H9 (cell line): Measurements from ENCODE around the gene HLA-DPB1. TPM values are rescaled to one million over a fixed set of nuclear protein-coding genes. Genes with fewer than 3 reads are reported as not detected.

Experiments
- DNase-seq: peaks from one replicate; pipeline ENCODE4 v3.0.0-alpha.2; 2017
- H2AFZ ChIP-seq: one replicate; pipeline ENCODE4 v1.6.1; 2013; ENCODE audit warnings: mild to moderate bottlenecking, low read length, control low read depth, moderate library complexity
- H2AK5ac ChIP-seq: 2 replicates; pipeline ENCODE4 v1.6.1; 2013; ENCODE audit warnings: low read length, control low read depth, mixed read lengths; ENCODE audit not compliant: insufficient read length
- H2BK120ac ChIP-seq: one replicate; pipeline ENCODE4 v1.6.1; 2013; ENCODE audit warnings: low read depth, mild to moderate bottlenecking, low read length, control low read depth, inconsistent platforms; ENCODE audit not compliant: poor library complexity, severe bottlenecking
- H2BK12ac ChIP-seq: 2 replicates; pipeline ENCODE4 v1.6.1; 2013; ENCODE audit warnings: low read length, control low read depth, mixed read lengths, low read depth; ENCODE audit not compliant: insufficient read length
- H2BK15ac ChIP-seq: 2 replicates; pipeline ENCODE4 v1.6.1; 2013; ENCODE audit warnings: low read depth, low read length, control low read depth
- H2BK20ac ChIP-seq: one replicate; pipeline ENCODE4 v1.6.1; 2013; ENCODE audit warnings: low read depth, mild to moderate bottlenecking, low read length, control low read depth, inconsistent platforms; ENCODE audit not compliant: poor library complexity, severe bottlenecking
- H2BK5ac ChIP-seq: 2 replicates; pipeline ENCODE4 v1.6.1; 2013; ENCODE audit warnings: low read length, control low read depth, mixed read lengths; ENCODE audit not compliant: insufficient read length
- H3K14ac ChIP-seq: 2 replicates; pipeline ENCODE4 v1.6.1; 2013; ENCODE audit warnings: low read length, control low read depth; ENCODE audit not compliant: insufficient read depth
- H3K18ac ChIP-seq: 2 replicates; pipeline ENCODE4 v1.6.1; 2013; ENCODE audit warnings: low read depth, mild to moderate bottlenecking, mixed read lengths, low read length, control low read depth; ENCODE audit not compliant: insufficient read length
- H3K23ac ChIP-seq: 2 replicates; pipeline ENCODE4 v1.6.1; 2013; ENCODE audit warnings: low read length, control low read depth, mixed read lengths, low read depth; ENCODE audit not compliant: insufficient read length
- H3K23me2 ChIP-seq: 2 replicates; pipeline ENCODE4 v1.6.1; 2013; ENCODE audit warnings: low read depth, mild to moderate bottlenecking, mixed read lengths, low read length, control low read depth; ENCODE audit not compliant: insufficient read length, poor library complexity, severe bottlenecking
- H3K27ac ChIP-seq: 2 replicates; pipeline ENCODE4 v1.5.1; 2013; ENCODE audit warnings: low read length, control low read depth, mixed read lengths, low read depth; ENCODE audit not compliant: insufficient read length
- H3K27me3 ChIP-seq: 2 replicates; pipeline ENCODE4 v1.6.1; 2013; ENCODE audit warnings: low read length, control low read depth, inconsistent platforms; ENCODE audit not compliant: insufficient read depth
- H3K4ac ChIP-seq: 2 replicates; pipeline ENCODE4 v1.6.1; 2013; ENCODE audit warnings: low read depth, mild to moderate bottlenecking, control low read depth, inconsistent platforms, low read length, moderate library complexity
- H3K4me1 ChIP-seq: 2 replicates; pipeline ENCODE4 v1.6.1; 2013; ENCODE audit warnings: low read length, control low read depth, inconsistent platforms; ENCODE audit not compliant: insufficient read depth
- H3K4me2 ChIP-seq: 2 replicates; pipeline ENCODE4 v1.6.1; 2013; ENCODE audit warnings: low read length, control low read depth, mixed read lengths; ENCODE audit not compliant: insufficient read length, insufficient read depth
- H3K56ac ChIP-seq: 2 replicates; pipeline ENCODE4 v1.6.1; 2013; ENCODE audit warnings: low read depth, mild to moderate bottlenecking, mixed read lengths, low read length, control low read depth; ENCODE audit not compliant: insufficient read length
- H3K79me1 ChIP-seq: 2 replicates; pipeline ENCODE4 v1.6.1; 2013; ENCODE audit warnings: low read depth, mild to moderate bottlenecking, moderate library complexity, low read length, control low read depth, inconsistent platforms; ENCODE audit not compliant: insufficient read depth, poor library complexity, severe bottlenecking
- H3K79me2 ChIP-seq: 2 replicates; pipeline ENCODE4 v1.6.1; 2013; ENCODE audit warnings: low read length, control low read depth, inconsistent platforms; ENCODE audit not compliant: insufficient read depth
- H3K9ac ChIP-seq: 2 replicates; pipeline ENCODE4 v1.6.1; 2013; ENCODE audit warnings: low read length, control low read depth, mixed read lengths; ENCODE audit not compliant: insufficient read length; ENCODE audit errors: extremely low read depth
- H3K9me3 ChIP-seq: one replicate; pipeline ENCODE4 v1.6.1; 2013; ENCODE audit warnings: low read depth, low read length, inconsistent platforms; ENCODE audit not compliant: control insufficient read depth
- H3T11ph ChIP-seq: one replicate; pipeline ENCODE4 v1.6.1; 2013; ENCODE audit warnings: mild to moderate bottlenecking, low read length, control low read depth, inconsistent platforms
- H4K20me1 ChIP-seq: one replicate; pipeline ENCODE4 v1.6.1; 2013; ENCODE audit not compliant: control insufficient read depth, insufficient read length, insufficient read depth
- H4K5ac ChIP-seq: 2 replicates; pipeline ENCODE4 v1.6.1; 2013; ENCODE audit warnings: low read depth, mild to moderate bottlenecking, mixed read lengths, low read length, control low read depth; ENCODE audit not compliant: insufficient read length
- H4K8ac ChIP-seq: replicated peaks from 2 replicates; pipeline ENCODE4 v1.6.1; 2013; ENCODE audit warnings: low read length, control low read depth, mixed read lengths, low read depth; ENCODE audit not compliant: insufficient read length
- H4K91ac ChIP-seq: 2 replicates; pipeline ENCODE4 v1.6.1; 2013; ENCODE audit warnings: low read depth, mild to moderate bottlenecking, moderate library complexity, mixed read lengths, low read length, control low read depth; ENCODE audit not compliant: insufficient read length
- H3K27ac Mint-ChIP-seq, 3 experiments: 2 replicates in 2 of 3; 3 replicates in 1 of 3; pipeline ENCODE4 v1.8.0; 2020 to 2021; ENCODE audit warnings: mixed read lengths in 3 of 3, mild to moderate bottlenecking in 1 of 3, moderate library complexity in 1 of 3
- H3K27me3 Mint-ChIP-seq: 2 replicates; pipeline ENCODE4 v1.8.0; 2021; ENCODE audit warnings: low read depth, mild to moderate bottlenecking, moderate library complexity, mixed read lengths
- H3K36me3 Mint-ChIP-seq, 3 experiments: 2 replicates in 2 of 3; 3 replicates in 1 of 3; pipeline ENCODE4 v1.8.0; 2020 to 2021; ENCODE audit warnings: low read depth in 3 of 3, mixed read lengths in 3 of 3; ENCODE audit not compliant: insufficient read depth in 1 of 3
- H3K4me1 Mint-ChIP-seq, 2 experiments: 2 replicates each; pipeline ENCODE4 v1.8.0; 2020; ENCODE audit warnings: mixed read lengths in 2 of 2
- H3K4me3 Mint-ChIP-seq, 2 experiments: 2 replicates in 1 of 2; 3 replicates in 1 of 2; pipeline ENCODE4 v1.8.0; 2020 to 2021; ENCODE audit warnings: mild to moderate bottlenecking in 2 of 2, mixed read lengths in 2 of 2, moderate library complexity in 1 of 2
- H3K9me3 Mint-ChIP-seq, 2 experiments: 2 replicates in 1 of 2; 3 replicates in 1 of 2; pipeline ENCODE4 v1.8.0; 2020; ENCODE audit warnings: mild to moderate bottlenecking in 2 of 2, mixed read lengths in 2 of 2, moderate library complexity in 1 of 2
- CTCF ChIP-seq: fragments of 200-600 bp; sonication (generic); conservative IDR thresholded peaks from 3 replicates; pipeline ENCODE4 v1.8.0; 2021; ENCODE audit warnings: antibody characterized with exemption, mild to moderate bottlenecking
- WGBS: extraction: QIAGEN DNeasy Blood & Tissue Kit; methylation state at CpG from one replicate; pipeline ENCODE4 v1.1.7; 2013; ENCODE audit warnings: missing lambda C conversion rate, low lambda C conversion rate, mixed read lengths; ENCODE audit not compliant: insufficient read length; ENCODE audit errors: extremely low coverage; 5-methylcytosine and 5-hydroxymethylcytosine counted together
- total RNA-seq: library from RNA; stranded (reverse); gene quantifications from 2 replicates; pipeline ENCODE4 v1.2.1, GENCODE V29; 2021

The HLA-DPB1 gene
- total RNA-seq, 1 experiment from 2014 or later = 23.6 TPM

- peak overlapping the region; percentile 0 to 34 (median 13); a peak in 3 of 7 replicates for H3K27ac Mint-ChIP-seq
- peaks cover 29 to 49% (median 38%) of the 10 kb centered on the region in 3 experiments for H3K36me3 Mint-ChIP-seq
- H3K4me1 Mint-ChIP-seq = peaks cover 63 to 67% of the 10 kb centered on the region in 2 experiments
- Histone ChIP-seq H2BK5ac (no peak overlapping the region), H3K9me3 (peaks cover 7% of the 10 kb centered on the region), H3K9ac (no peak overlapping the region), H2BK12ac (no peak overlapping the region), H3K14ac (no peak overlapping the region), H3K79me1 (peaks cover 6% of the 10 kb centered on the region), H2BK120ac (no peak overlapping the region), H3K4ac (no peak overlapping the region), H3K4me2 (no peak overlapping the region), H3K23ac (no peak overlapping the region), H2BK20ac (no peak overlapping the region), H2AFZ (no peak overlapping the region), H3T11ph (no peak overlapping the region), H3K56ac (no peak overlapping the region), H4K20me1 (no peaks in the 10 kb centered on the region), H3K4me1 (peaks cover 11% of the 10 kb centered on the region; the same call in 1 of the 2 replicates), H3K27me3 (no peaks in the 10 kb centered on the region), H3K27ac (no peak overlapping the region), H3K18ac (no peak overlapping the region), H4K91ac (no peak overlapping the region), H2AK5ac (no peak overlapping the region), H2BK15ac (no peak overlapping the region), H4K8ac (no peak overlapping the region), H3K23me2 (no peaks in the 10 kb centered on the region), H3K79me2 (peaks cover 25% of the 10 kb centered on the region; the same call in 1 of the 2 replicates), H4K5ac (no peak overlapping the region)
- no CpG with 5 or more reads among the region's 20 CpGs for WGBS
- peak overlapping the region; percentile 53 to 58 for H3K4me3 Mint-ChIP-seq
- H3K9me3 Mint-ChIP-seq = peaks cover 16 to 21% of the 10 kb centered on the region in 2 experiments
- peak; percentile 84 for TF ChIP-seq CTCF
- peaks cover 1% of the 10 kb centered on the region; the same call in 1 of the 2 replicates for H3K27me3 Mint-ChIP-seq
- DNase-seq = peak; percentile 62
These were observed 48.1 kb downstream of the HLA-DPB1 start for GRCh38 chr6:33123732-33124524.
